ENCODE results near the gene MMP24.

GRCh38 chr20:35279533-35280174, 53.2 kb downstream of the MMP24 start:
- no peak for TF ChIP-seq POLR2AphosphoS5 (IDR thresholded peaks at IDR 0.05)
- TF ChIP-seq CTCF (IDR thresholded peaks at IDR 0.05) = no peak
- no peak for TF ChIP-seq POLR2A (IDR thresholded peaks at IDR 0.05)

Measured in prostate gland (tissue), 2 donors.